ENCODE data around the gene LAMTOR5.

The LAMTOR5 gene

DNA sequence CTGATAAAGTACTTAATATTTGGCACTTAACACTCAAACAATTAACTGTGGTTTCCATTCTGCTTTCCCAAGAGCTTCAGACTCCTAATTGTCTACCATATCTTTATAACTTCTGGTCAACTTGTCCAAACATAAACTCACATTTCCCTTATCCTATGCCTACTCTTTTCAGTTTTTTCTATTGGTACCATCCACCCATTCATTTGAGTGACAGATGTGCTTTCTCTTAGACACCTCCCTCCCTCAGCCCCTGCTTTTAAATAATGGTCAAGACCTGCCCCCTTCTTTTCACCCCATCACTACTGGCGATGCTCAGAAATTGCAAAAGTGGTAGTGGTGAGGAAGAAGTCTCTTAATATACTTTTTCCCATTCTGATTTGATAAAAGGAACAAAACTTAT is 22.1 kb downstream of the LAMTOR5 start:
- no peak for DNase-seq

DNA sequence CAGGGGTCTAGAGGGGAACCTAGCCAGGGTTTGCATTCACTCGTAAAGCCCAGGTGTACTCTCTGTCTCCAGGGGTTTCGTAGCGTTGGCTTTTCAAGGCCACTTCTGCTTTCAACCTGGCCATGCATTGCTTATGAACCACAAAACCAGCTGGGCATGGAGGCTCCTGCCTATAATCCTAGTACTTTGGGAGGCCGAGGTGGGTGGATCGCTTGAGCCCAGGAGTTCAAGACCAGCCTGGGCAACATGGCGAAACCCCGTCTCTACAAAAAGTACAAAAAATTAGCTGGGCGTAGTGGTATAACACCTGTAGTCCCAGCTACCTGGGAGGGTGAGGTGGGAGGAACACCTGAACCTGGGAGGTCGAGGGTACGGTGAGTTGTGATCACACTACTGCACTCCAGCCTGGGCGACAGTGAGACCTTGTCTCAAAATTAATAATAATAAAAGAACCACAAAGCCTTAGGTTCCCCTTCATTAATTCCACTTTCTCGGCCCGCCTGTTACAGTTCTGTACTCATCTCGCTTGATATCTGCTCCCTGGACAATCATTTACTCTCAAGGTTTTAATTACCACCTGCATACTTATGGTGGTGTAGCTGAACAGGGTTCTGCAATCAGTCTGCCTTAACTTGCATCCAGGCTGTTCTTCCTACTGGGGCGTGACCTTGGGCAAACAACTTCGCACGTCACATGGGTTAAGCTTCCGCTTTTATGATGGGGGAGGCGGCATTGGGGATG is 22.7 kb downstream of the LAMTOR5 start:
- DNase-seq = no peak

DNA sequence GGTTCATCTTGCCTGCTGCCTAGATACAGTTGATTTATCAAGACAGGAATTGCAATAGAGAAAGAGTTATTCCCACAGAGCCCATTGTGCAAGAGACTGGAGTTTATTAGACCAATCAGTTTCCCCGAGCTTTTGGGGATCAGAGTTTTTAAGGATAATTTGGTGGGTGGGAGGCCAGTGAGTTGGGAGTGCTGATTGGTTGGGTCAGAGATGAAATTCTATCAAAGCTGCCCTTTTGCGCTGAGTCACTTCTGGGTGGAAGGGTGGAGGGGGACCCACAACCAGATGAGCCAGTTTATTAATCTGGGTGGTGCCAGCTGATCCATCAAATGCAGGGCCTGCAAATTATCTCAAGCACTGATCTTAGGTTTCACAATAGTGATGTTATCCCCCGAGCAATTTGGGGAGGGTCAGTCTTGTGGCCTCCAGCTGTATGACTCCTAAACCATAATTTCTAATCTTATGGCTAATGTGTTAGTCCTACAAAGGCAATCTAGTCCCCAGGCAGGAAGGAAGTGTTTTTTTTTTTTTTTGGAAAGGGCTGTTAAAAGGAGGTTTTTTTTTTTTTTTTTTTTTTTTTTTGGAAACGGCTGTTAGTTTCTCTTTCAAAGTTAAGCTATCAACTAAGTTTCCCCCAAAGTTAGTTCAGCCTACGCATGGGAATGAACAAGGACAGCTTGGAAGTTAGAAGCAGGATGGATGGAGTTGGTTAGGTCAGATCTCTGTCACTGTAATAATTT is 24.1 kb downstream of the LAMTOR5 start:
- DNase-seq = no peak

DNA sequence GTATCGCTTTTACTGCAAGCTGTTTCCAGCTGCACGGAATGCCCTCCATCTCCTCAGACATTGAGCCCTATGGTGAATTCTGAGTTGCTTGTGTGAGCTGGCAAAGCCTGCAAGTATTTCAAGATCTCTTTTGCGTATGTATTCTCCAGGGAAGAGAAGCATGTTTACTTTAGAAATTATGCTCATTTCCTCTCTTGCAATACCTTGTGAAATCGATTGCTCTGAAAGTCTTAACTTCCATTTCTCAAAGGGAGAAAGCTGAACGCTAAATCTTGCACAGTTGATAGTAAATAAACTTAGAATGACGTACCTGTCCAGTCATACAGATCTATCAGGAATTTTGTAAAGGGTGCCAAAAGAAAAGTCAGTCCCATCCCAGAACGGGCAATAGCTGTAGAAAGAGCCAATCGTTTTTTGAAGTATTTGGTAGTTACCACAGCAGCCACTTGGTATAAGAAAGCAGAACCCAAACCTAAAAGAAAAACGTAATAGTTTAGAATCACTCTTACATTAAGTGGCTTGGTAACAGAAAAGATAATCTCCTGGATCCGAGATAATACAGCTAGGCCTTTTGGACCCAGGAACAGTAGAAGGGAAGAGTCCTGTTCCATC is 26.7 kb downstream of the LAMTOR5 start:
- DNase-seq = no peak

DNA sequence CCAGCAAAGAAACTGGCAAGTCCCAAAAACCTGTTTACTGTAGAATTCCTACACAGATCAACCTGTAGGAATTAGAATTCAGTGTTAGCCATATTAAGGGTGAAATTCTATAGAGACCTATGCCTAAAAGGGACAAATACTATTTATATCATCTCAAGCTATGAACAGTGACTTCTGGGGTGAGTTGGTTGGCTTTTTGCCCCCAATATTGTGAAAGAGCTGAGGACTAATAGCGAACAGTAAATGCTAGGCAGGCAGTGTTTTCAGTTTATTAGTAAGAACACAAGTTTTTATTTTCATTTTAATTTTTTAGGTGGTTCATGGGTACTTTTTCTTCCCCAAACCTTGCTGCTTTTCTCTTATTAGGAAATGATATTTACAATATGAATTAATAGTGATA is 32.0 kb downstream of the LAMTOR5 start:
- no peak for DNase-seq

DNA sequence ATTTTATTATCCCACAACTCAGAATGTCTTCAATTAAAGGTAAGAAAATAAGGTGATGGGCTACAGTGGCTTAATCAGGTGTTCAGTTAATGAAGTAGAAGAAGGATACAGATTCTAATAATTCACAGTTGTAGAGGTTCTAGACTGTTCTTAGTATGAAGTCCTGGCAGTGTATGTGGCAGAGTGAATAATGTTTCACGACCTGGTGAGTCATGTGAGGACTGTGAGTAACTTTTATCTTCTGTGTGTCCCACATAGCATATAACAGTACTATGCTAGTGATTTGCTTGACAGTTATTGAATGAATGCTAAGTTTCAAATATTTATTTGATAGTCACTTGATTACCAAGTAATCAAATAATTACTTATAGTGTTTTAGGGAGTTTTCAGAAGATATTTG is 36.7 kb downstream of the LAMTOR5 start:
- DNase-seq = no peak

DNA sequence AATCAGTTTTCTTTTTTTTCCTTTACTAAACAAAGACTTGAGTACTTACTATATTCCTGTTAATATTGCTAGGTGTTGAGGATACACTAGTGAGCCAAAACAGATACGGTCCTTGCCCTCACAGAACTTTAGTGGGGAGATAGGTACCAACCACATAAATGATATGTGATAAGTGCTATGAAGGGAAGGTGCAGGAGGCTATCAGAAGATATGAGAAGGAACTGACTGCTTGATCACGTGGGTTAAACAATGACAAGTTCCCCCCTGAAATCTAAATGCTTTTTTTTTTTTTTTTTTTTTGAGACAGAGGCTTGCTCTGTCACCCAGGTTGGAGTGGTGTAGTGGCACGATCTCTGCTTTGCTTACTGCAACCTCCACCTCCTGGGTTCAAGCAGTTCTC is 43.3 kb downstream of the LAMTOR5 start:
- no peak for DNase-seq

DNA sequence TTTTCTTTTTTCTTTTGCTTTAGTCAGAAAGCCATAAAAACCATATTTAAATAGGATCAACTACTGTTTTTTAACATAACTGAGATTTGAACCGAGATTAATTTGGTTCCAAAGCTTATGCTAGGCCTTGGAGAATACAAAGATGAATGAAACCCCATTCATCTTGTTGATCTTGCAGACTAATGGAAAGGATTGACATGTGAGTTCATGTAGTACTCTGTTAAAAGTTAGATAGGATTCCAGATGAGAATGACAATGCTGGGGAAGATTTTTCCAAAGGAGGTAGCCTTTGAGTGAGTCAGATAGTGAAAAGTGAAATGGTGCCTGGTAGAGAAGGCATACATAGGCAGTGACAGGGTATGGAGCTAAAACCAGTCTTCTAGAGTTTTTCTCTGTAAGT is 45.6 kb downstream of the LAMTOR5 start:
- DNase-seq = no peak

DNA sequence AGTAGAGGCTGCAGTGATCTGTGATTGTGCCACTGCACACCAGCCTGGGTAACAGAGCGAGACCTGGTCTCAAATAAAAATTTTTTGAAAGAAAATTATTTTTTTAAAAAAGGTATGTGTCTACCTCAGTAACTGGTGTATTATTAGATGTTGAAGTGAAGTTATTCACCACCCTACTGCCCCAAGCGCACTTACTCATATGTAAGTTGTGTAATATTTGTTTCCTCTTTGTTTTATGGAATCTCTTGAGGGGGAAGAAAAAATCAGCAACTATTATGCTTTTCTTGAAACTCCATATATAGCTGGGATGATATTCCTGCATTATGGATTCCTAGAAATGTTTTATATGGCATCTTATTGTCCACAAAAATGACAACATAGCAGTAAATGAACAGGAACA is 47.1 kb downstream of the LAMTOR5 start:
- DNase-seq = no peak

DNA sequence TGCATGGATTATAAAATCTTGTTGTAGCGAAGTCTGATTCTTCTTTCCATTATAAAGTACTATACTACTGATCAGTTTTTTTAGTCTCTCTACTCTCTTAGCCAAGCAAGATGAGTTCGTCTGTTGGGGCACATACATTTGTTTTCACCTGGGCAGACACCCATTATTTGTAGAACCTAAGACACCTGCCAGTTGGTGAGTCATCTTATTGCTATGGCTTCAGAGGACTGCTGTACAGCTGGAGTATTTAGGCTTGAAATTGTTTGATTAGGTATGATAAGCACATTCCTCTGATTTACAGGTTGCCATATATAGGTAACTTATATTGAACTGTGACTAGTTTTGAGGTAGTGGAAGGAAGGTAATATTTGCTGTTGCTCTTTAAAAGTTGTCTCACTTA is 51.1 kb downstream of the LAMTOR5 start:
- no peak for DNase-seq

DNA sequence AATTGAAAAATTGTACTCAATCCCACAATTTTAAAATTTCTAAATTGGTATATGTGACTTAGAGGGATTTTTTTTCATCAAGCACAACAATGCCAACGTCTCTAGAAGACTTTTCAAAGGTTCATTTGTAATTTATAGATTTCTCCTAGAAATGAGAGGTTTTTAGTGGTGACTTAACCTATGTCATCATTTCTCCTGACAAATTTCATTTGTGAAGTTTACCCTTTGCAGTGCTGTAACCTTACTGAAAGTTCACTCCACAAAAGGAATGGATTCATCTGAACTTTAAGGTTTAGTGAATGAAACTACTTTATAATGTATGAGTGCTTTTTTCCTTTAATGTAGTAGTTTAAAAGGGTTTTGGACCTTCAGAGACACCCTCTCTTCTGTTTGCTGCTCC is 52.2 kb downstream of the LAMTOR5 start:
- no peak for DNase-seq
